Neural cell (in vitro differentiated cells): ENCODE results near the gene MLC1.

Experiments used
- CTCF ChIP-seq: fragments of 450-650 bp; IDR thresholded peaks from 2 replicates; pipeline ENCODE4 v1.5.1; 2014; ENCODE audit warnings: antibody characterized with exemption, mild to moderate bottlenecking, moderate library complexity; ENCODE audit not compliant: poor library complexity, severe bottlenecking
- EP300 ChIP-seq: fragments of 450-650 bp; conservative IDR thresholded peaks from 2 replicates; pipeline ENCODE4 v1.6.1; 2014; ENCODE audit warnings: antibody characterized with exemption, mild to moderate bottlenecking, moderate library complexity; ENCODE audit not compliant: poor library complexity, severe bottlenecking
- POLR2AphosphoS5 ChIP-seq: IDR thresholded peaks from 2 replicates; pipeline ENCODE4 v1.6.1; 2012
- REST ChIP-seq: IDR thresholded peaks from 2 replicates; pipeline ENCODE4 v1.6.1; 2012; ENCODE audit warnings: borderline replicate concordance
- TAF1 ChIP-seq: IDR thresholded peaks from 2 replicates; pipeline ENCODE4 v1.6.1; 2012; ENCODE audit warnings: low read depth

- TF ChIP-seq CTCF (no peak), POLR2AphosphoS5 (no peak), TAF1 (no peak), EP300 (no peak), REST (no peak)
Observed at GRCh38 chr22:50074551-50075530, 10.4 kb downstream of the MLC1 start.
